GM18505 (cell line): Measurements from ENCODE around the gene HSD11B2.

Experiments used
- ATAC-seq: cut with Tn5 transposase; IDR thresholded peaks from one replicate; pipeline ENCODE4 v1.9.1; 2021; ENCODE audit not compliant: unreplicated experiment
- POLR2A ChIP-seq: IDR thresholded peaks from 4 replicates; pipeline ENCODE4 v1.6.1; 2011; ENCODE audit warnings: borderline replicate concordance; ENCODE audit not compliant: insufficient read depth, insufficient read length; ENCODE audit errors: extremely low read depth

HSD11B2 gene

GRCh38 chr16:67438098-67438791 is 7.3 kb downstream of the HSD11B2 start:
- no peak for ATAC-seq
- TF ChIP-seq POLR2A, result no peak

- TF ChIP-seq POLR2A, result no peak
- ATAC-seq, result no peak
Measured at GRCh38 chr16:67438824-67439393, 8.0 kb downstream of the HSD11B2 start.

- no peak for TF ChIP-seq POLR2A
- ATAC-seq, result no peak
Measured at GRCh38 chr16:67441271-67441753, 10.4 kb downstream of the HSD11B2 start.

GRCh38 chr16:67441907-67442306 is 11.0 kb downstream of the HSD11B2 start:
- no peak for ATAC-seq
- no peak for TF ChIP-seq POLR2A

- no peak for TF ChIP-seq POLR2A
- no peak for ATAC-seq
Measured at GRCh38 chr16:67442581-67443255, 11.8 kb downstream of the HSD11B2 start.

GRCh38 chr16:67443265-67443664 is 12.3 kb downstream of the HSD11B2 start:
- no peak for TF ChIP-seq POLR2A

GRCh38 chr16:67444259-67445125 is 13.6 kb downstream of the HSD11B2 start:
- TF ChIP-seq POLR2A, result no peak
- ATAC-seq, result no peak

More at GRCh38 chr16:67443265-67443664, 12.3 kb downstream of the HSD11B2 start:
- ATAC-seq, result no peak

GRCh38 chr16:67445126-67445426 is 14.2 kb downstream of the HSD11B2 start:
- ATAC-seq, result no peak
- no peak for TF ChIP-seq POLR2A

- no peak for TF ChIP-seq POLR2A
- no peak for ATAC-seq
Measured at GRCh38 chr16:67445441-67445912, 14.6 kb downstream of the HSD11B2 start.

GRCh38 chr16:67445913-67446907 is 15.3 kb downstream of the HSD11B2 start:
- no peak for TF ChIP-seq POLR2A
- ATAC-seq, result no peak

- no peak for TF ChIP-seq POLR2A
- ATAC-seq, result no peak
Measured at GRCh38 chr16:67446968-67447507, 16.1 kb downstream of the HSD11B2 start.
